ENCODE measurements around the gene PIK3AP1.
"Not testable (repeated sequence)": the region's sequence is repeated elsewhere in the genome, so short reads cannot be mapped to it uniquely, and the experiment has no call there.

Gene PIK3AP1

DNA sequence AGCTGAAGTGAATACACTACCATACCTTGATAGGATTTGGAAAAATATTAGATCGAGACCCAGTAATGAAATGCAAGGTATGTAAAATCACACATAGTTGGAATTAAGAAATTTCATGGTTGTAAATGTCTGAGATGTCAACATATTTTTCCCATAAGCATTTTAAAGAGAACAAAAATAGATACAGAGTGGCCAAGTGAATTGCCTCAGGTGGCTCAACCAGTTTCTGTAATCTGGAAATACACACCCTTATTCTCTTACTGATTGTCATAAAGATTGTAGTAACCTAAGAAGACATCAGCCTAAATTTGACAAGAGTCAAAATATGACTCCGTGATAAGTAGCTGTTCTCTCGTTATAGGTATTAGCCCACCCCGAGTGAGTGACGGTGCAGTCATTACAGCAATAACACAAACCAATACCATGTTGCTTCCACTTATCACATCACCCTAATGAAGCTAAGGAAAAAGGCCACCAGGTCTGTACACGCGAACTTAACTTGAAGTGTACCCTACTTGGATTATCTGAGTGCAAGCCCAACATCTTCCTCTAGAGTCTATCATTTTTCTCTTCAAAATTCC lies 23.4 kb downstream of the PIK3AP1 start:
- no peak for DNase-seq

DNA sequence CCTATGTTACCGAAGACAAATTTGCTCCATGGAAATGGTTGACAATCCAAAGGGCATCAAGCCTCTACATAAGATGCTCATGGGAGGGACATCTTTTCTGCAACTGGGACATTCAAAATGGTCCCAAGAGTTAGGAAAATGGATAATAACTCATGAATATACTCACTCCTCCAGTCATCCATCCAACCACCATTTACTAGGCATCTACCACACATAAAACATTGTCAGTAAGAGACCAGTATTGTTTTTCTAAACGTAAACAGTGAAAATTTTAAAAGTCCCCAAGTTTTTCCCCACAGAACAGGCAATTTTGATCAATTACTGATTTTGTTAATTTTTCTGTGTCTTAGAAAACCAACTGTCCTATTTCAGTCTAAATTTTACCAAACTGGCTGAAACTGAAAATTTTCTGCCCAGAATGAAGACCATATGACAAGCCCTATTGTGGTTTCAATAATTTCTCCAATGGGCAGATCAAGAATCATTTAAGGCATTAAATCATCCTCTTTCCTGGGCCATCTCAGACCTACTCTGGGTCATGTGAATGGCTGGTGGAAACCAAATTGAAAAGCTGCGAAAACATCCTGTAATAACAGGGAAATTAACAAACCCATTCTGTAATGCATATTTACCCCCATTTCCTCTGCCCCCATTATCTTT lies 24.2 kb downstream of the PIK3AP1 start:
- no peak for DNase-seq

DNA sequence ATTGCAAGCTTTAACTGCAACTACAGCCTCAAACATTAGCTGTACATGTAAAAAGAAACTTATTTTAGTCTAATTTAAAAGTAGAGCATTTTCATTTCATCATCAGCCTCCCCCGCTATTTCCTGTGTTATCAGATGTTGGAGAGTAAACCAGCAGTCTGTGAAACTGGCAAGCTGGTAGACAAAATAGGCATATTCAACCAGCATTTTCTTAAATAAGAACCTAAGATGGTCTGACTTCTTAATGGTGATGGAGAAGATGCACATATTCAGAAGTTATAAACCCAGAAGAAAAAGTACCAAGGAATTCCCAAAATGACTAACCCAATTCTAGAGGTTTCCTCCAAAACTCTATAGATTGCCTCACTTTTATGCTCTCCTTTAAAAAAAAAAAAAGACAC lies 24.9 kb downstream of the PIK3AP1 start:
- DNase-seq: peak in 1 of 2 experiments; percentile 14

DNA sequence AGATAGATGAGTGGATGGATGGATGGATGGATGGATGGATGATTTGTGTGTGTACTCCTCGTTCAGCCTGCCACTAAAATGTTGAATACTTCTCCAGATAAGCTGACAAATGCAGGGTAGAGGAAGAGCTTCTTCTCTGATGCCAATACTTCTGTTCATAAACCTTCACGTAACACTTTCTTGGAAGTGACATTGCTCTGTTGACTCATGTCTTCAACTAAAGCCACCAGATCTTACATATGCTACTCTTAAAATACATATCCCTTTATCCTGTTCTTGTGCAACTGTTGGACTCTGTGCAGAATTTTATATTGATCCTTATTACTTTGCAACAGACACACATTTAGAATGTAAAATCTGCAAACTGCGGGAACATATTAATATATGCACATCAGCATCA lies 26.9 kb downstream of the PIK3AP1 start:
- DNase-seq: no peak

DNA sequence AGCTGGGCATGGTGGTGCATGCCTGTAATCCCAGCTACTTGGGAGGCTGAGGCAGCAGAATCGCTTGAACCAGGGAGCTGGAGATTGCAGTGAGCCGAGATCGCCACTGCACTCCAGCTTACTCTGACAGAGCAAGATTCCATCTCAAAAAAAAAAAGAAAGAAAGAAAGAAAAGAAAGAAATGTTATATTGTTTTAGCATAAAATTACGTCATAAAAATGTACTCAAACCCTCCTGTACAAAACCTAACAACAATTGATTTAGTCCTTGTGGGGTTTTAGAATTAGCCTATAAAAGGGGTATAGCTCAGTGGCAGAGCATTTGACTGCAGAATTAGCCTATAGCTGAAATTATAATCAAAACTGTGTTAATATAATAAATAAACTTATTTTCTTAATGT lies 27.9 kb downstream of the PIK3AP1 start:
- DNase-seq: no peak

DNA sequence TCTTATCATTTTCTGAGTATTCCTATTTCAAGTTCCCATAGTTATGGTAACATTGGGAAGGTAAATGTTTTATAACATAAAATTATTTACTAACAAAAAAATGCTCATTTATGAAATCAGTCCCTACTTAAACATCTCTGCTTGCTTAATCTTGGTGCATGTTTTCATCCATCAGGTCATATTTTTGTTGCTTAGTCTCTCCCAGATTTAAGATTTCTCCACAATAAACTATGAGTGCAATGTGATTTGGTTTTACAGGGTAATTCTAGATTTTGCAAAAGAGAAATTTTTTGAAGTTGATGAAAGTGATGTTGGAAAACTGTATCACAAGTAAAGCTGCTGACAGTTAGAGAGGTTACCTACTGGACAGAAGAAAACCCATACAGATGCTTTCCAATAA lies 28.6 kb downstream of the PIK3AP1 start:
- no peak for DNase-seq

DNA sequence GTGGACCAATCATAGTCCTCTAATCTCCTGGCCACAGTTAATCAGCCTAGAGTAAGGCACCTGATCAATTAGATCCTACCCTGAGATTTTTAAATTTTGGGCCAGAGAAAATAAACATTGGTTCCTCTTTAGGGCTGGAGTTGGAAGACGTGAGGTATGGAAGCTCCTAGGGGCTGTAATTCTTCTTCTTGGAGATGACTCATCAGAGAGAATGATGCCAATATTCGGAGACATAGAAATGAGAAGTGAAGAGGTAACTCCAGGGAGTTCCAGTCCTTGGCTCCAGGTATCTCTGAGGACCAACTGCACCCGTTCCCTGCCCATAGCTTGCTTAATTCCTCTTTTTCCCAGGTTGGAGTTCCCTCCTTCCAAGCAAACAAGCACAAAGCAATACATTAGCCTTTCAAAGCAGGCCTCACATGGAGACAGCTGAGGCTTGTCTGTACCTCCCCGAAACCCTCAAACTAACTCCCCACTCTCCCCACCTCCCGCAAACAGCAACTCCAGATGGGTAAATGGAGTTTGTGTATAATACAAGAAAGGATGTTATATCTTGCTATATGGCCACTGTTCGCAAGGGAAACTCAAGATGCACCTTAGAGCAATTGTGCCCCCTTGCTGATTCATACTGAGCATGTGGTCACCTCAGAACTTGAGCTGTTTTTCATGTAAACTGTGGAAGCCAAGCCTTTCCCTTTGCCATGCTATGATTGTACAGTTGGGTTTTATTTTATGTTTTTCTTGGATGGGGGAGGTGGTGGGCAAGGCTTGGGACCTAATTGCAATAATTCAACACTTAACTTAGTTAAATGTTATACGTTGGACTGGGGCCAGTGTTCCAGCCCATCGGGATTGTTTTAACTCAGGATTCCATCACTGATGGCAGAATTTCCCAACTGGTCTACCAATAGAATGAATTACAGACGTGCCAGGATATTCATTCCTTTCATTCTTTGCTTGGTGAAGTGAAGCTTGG lies 29.3 kb downstream of the PIK3AP1 start:
- DNase-seq: no peak

DNA sequence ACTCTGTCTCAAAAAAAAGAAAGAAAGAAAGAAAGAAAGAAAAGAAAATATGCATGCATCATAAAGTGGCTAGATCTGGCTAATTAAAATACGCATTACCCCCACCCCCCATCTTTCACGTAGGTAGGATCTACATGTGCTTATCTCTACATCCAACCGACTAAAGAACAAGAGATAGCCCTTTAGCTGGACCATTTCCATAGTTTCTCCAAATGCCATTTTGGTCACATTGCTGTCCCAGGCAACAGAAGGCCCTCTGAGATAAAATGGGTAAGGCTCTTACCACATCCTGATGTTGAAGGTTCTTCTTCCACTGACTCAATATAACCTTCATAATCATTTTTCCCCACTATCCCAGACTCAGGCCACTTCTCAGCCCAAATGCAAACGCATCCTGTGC lies 31.5 kb downstream of the PIK3AP1 start:
- no peak for DNase-seq

DNA sequence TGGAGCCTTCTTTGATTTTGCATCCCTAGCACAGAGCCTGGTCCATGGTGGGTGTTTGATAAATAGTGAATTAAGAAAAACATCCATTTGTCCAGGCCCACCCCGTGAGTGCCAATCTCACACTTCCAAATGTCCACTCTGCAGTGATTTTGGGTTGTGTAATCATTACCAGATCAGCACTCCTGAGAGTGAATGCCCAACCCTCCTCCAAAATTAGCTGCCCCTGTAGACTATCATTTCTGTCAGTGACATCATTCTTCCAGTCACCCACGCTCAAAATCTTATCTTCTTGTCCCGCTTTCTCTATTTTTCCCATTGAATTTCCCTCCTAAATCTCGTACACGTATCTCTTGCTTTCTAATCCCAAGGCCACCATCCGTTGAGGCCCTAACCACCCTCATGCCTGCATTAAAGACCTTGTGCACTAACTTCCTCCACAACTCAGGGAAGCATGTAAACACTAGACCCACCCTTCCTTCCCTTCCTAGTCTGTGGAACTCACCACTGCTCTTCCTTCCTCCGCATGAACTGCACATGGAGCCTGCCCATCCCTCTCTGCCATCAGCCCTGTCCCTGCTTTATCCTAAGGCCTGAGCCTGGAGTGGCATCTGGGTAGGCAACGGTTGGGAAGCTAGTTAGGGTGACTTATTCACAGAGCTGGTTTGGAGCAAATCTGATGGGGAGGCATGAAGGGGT lies 32.8 kb downstream of the PIK3AP1 start:
- DNase-seq: no peak

DNA sequence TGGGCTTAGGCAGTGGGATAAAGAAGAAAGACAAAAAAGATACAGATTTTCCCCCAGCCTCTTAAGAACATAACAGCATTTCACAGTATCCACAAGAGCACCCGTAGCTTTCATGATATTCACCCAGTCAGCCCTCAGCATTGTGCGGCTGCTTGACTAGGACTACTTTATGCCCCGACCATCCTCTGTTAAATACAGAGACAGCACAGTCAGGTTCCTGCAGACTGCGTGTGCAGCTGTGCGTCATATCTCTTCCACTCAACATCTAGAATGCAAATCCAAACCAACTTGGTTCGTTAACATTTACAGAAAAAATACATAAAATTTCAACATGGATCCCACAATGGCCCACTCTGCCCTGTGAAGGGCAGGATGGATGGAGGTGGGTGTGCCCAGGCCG lies 33.8 kb downstream of the PIK3AP1 start:
- no peak for DNase-seq

DNA sequence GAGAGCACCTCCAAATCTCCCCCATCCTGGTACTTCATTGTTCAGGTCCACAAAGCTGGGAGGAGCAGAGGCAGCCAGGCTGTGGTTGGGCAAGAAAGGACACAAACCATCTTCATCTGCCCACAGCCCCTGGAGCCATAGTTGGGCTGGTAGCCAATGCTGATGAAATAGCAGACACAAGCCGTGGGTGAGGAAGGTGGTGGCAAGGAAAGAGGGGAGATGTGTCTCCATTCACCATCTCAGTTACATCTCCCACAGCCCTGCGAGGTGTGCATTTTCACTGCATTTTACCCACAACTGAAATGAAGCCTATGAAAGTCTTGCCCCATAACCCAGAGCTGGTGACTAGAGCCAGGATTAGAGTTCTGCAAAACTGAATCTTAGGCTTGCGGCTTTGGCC lies 35.0 kb downstream of the PIK3AP1 start:
- DNase-seq: peak; percentile 66 to 67

DNA sequence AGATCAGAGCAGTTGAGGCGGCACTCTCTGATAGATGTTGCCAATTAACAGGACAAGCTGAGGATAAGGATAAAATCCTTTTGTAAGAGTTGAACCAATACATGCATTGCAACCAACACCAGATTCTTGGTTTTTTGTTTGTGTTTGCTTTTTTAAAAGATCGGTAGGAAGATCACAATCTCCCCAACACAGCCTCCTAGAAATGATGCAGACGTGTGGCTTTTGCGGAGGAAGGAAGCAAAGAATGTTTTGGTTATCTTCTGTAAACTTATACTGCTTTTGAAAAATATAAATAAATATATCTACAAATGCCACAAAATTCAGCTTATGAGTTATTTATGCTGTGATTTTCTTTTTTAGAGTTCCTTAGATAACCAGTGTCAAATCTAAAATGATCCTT lies 35.5 kb downstream of the PIK3AP1 start:
- DNase-seq: no peak

DNA sequence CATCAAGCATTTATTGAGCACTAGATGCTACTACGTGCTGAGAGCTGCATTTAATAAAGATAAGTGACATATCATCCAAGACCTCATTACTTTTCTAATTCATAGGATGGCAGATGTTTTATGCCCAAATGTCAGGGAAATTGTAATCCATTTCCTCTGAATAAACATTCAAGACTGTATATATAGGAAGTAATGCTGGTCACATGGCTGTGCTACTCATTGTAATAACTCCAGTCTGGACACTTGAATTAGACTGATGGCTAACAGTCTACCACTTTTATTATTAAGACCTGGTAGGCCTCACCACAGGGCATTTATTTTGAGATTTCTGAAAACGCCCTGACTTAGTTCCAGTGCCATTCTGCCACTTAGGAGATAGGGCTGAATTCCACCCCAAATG lies 36.6 kb downstream of the PIK3AP1 start:
- no peak for DNase-seq

DNA sequence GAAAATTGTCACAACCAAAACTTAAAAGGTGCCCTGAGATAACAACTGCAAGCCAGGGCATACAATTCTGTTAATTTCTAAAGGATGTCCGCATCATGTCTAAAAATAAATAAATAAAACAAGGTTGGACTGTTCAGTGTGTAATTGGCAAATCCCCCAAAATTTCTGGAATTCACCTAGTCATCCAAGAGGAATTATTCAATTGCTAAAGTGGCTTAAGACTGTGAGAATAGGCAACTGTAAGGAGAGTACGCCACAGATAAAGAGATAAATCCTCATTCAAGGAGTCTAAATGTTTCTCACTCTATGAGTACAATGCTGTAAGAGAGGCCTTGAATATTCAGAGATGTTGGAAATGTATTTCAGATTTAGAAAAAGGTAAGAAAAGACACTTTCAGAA lies 37.2 kb downstream of the PIK3AP1 start:
- no peak for DNase-seq

DNA sequence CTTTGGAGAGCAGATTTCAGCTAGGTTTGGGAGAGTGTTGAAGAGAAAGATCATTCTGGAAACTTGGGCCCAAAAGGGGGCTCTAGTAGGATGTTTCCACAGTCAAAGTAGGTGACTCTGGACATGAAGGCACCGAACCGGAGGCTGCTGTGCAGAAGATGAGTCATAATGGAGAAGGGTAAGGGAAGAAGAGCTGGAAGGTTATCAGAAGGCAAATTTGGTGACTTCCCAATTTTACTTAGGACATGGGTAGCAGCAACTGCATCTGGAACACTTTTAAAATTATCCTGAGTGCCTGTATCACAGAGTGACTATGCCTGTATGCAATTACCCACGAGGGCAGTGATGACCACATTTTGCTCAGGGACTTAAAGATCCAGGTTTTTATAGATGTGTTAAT lies 38.8 kb downstream of the PIK3AP1 start:
- DNase-seq: no peak

DNA sequence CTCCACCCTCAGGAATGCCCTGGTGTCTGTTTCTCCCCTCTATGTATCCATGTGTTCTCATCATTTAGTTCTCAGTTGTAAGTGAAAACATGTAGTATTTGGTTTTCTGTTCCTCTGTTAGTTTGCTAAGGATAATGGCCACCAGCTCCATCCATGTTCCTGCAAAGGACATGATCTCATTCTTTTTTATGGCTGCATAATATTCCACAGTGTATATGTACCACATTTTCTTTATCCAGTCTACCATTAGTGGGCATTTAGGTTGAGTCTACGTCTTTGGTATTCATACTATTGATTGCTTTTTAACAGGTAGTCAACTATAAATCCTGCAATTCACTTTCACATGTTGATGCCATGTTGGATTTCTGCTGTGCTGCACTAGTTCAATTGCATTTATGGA lies 39.9 kb downstream of the PIK3AP1 start:
- DNase-seq: not testable (repeated sequence)

DNA sequence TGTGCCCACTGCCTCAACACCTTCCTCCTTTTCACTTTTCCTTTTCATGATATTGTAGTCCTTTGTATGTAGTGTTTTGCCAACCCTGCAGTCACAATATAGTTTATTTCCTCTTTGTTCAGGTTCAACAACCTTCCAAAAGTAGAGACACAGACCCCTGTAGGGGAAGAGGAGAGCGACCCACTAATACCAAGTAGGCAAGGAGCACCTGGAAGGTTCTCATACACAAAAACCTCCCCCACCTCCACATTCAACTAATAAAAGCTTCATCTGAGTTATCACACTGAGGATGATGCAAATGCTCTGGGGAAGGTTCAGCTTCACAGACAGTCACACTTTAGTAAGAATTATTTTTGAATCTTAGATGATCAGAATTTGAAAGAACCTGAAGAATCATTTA lies 41.6 kb downstream of the PIK3AP1 start:
- DNase-seq: no peak

DNA sequence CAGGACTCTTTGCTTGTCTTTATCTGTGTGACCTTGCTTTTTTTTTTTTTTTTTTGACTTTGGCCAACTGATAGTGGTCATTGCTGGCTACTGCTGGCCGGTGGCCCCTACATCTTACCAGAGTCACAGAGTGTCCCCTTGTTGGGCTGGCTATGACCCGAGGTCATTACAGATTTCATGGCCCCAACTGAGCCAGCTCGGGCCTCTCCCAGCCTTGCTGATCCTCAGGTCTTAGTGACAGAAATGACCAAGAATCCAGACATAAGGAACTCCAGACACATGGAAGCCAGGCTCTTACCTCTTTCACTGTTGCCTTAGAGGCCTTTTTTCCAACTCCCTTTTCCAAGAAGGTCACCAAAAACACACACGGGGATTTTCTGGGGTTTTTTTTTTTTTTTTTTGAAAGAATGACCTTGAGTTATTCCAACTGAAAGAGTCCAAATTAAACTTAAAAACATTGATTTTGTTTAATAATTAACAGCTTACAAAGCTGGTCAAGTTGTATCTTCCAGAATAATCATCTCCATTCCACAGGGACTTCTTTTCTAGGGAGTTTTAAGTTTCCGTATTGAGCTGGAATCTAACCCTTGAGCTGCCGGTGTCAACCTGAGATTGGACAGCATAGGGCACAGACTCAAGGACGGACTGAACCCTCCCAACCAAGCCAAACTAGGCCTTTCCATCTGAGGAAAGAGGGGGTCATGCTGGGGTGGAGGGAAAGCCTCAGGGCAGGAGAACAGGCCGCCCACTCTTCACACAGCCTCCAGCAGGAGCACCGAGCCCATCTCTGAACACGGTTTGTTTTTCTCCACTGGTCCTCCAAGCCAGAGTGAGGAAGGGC lies 43.8 kb downstream of the PIK3AP1 start:
- no peak for DNase-seq

DNA sequence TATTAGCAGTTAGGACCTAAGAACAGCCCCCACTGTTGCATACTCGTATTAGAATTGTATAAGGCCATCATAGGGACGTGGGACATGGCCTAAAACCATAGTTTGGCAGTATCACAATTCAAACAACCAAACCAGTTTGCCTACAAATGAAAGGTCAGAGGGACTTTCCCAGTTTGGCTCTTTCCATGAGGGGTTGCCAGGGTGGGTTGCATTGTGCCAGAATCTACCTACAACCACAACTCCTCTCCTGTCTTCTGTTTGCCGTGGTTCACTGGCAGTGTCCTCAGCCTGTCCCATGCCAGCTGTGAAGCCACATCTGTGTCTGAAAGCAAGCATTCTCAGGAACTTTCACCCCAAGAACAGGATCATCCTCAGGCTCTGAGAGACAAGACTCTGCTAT lies 44.5 kb downstream of the PIK3AP1 start:
- no peak for DNase-seq

DNA sequence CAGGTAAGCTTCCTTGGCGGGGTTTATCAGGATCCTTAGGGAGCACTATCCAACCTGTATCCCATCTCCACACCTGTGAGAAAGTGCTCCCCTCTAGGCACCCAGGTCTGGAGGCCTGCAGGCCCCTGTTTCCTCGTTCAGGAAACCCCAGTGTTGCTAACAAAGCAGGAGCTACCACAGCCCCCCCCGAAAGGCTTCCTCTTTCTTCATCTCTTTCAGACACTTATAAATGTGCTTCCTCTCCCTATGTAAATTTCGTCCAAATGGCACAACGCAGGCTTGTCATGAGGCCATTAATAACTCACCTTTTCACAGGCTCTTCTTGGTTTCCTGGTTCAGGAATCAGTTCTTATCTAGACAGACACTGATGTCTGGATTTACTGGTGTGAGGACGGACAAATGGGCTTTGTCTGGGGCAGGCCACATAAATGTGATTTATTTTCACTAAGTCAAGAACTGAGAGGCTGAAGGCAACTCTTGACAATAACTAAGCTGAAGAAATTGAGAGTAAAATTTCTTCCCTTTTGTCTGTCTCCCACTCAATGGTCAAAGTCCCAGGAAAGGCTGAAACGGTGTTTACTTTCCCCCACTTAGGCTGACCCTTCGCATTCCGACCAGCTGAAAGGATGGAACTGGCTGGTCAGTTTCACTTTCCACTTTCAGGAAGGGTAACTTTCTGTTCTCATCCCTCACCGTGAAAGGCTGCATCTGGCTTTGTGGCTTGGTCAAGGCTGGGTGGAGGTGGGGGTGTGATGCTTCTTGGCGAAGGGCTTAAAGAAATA lies 46.8 kb downstream of the PIK3AP1 start:
- peak; percentile 83 to 91 for DNase-seq

DNA sequence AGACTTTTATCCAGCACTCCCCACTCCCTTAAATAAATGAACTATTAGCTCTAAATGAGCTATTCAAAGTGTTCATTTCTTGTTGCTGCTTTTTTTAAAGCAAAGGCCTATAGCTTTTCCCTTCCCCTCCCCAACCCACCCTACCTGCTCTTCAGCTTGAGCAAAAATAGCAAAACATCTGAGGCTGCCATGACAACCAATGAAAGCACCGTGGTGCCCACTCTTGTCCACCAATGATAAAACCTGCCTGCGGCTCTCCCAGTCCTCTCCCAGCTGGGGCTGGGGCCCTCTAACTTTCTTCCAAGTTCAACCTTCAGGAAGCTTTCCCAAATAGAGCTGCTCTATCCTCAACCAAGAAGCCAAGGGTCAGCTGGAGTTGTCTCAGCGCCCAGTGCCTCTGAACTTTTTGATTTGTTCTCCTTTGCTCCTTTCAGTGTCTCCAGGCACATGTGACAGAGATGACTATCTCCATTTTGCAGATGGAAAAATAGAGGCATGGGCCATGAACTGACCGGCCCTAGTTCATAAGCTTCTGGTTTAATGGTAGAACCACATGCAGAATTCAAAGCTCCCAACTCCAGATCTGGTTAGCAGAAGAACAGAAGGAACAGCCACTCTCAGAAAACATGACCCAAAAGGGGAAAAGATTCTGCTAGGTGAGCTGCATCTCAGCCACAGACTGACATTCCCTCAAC lies 47.7 kb downstream of the PIK3AP1 start:
- DNase-seq: no peak
